ENCODE measurements around the gene SLC45A1.

DNA sequence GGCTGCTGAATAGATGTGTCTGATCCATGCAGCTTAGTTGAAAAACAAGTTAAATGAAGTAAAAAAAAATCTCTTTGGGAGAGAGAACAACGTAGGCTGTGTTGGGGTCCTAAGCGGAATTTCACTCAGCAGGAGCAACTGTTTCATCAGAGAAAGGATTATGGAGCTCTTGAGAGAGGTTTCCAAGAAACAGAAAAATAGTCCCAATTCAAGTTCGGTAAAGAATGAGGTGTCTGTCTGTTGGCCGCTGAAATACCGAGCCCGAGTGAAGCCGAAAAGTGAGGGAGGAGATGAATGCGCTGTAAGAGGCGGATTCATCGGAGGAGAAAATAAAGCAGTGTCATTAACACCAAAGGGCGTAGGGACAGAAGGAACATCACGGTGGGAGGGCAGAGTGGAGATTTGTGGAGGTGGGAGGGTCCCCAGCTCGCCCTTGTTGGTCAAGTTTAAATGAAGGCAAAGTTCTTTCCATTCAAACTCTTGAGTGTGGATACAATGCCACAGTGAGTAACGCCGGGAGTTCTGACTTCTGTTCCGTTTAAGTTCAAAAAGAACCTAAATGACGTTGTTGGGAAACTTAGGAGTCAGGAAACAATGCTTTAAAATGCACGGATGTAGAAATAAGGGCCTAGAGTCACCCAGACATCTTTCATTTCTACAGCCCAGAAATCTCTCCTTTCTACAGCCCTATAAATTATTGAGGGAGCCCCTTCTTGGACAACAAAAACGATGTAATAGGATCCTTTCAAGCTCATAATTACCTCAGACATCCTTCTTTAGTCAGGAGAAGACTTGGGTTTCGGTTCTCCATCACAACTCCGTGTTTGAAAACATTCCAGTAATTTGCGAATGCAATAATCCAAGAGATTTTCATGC lies 15.6 kb upstream of the SLC45A1 start:
- TF ChIP-seq, protein P1, sequence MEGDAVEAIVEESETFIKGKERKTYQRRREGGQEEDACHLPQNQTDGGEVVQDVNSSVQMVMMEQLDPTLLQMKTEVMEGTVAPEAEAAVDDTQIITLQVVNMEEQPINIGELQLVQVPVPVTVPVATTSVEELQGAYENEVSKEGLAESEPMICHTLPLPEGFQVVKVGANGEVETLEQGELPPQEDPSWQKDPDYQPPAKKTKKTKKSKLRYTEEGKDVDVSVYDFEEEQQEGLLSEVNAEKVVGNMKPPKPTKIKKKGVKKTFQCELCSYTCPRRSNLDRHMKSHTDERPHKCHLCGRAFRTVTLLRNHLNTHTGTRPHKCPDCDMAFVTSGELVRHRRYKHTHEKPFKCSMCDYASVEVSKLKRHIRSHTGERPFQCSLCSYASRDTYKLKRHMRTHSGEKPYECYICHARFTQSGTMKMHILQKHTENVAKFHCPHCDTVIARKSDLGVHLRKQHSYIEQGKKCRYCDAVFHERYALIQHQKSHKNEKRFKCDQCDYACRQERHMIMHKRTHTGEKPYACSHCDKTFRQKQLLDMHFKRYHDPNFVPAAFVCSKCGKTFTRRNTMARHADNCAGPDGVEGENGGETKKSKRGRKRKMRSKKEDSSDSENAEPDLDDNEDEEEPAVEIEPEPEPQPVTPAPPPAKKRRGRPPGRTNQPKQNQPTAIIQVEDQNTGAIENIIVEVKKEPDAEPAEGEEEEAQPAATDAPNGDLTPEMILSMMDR (conservative IDR thresholded peaks at IDR 0.05) = no peak
- no peak for TF ChIP-seq ZFX (IDR thresholded peaks at IDR 0.05)
